Measurements from ENCODE around the gene KCNH8.

GRCh38 chr3:19342389-19342788 is 194.1 kb downstream of the KCNH8 start:
- TF ChIP-seq CTCF (IDR thresholded peaks at IDR 0.05), result no peak
- TF ChIP-seq POLR2A (IDR thresholded peaks at IDR 0.05), result no peak

Data from Peyer's patch (tissue), 4 donors.